Measurements from ENCODE around the gene IFNLR1. TPM values are rescaled to one million over a fixed set of nuclear protein-coding genes. Genes with fewer than 3 reads are reported as not detected.

The IFNLR1 gene
- total and polyA plus RNA-seq, 5 donors from 2014 or later, result 0.36 to 2.8 (median 0.67) TPM

DNA sequence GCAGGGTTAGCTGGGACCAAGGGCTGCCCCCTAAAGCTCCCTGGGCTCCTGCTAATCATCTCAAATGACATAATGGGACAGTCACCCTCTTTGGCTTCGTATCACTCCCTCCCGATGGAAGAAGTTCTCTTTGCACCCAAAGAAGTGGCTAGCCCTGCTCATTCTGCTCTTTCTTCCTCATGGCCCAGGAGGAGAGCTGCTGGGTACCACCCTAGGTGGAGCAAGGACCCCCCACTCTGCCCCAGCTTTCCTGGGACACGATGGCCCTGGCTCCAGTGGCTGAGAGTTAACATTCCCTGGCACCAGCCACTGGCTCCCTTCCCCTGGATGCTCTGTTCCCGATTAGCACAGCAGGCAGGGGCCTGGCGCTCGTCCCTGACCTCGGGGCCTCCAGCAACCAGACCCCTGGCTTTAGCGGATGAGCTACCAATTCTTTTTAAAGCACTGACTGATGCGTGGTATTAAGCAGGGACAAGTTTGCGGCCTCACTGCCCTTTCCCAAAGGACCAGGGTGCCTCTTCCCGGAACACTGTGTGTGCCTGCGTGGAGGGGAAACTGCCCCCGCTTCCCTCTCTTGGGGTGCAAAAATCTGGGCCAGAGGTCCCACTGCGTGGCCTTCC lies 76.3 kb downstream of the IFNLR1 start:
- Histone ChIP-seq H3K4me3 (ENCODE audit: low read depth, low read length) (no peak overlapping the region), H3K36me3 (ENCODE audit: control insufficient read depth, insufficient read depth, low read length) (no peaks in the 10 kb centered on the region), H3K9me3 (ENCODE audit: control insufficient read depth in 2 of 2, low read length in 2 of 2) (no peaks in the 10 kb centered on the region), H3K27ac (ENCODE audit: insufficient read depth, low read length, poor library complexity, severe bottlenecking) (no peak overlapping the region), H3K27me3 (ENCODE audit: control insufficient read depth, insufficient read depth, low read length) (no peaks in the 10 kb centered on the region), H3K4me1 (ENCODE audit: control insufficient read depth, insufficient read depth, low read length, poor library complexity, severe bottlenecking) (no peaks in the 10 kb centered on the region)
- Mint-ChIP-seq H3K27ac (no peak overlapping the region), H3K27me3 (peaks cover 18% of the 10 kb centered on the region), H3K4me1 (peaks cover 0 to 9% (median 0%) of the 10 kb centered on the region in 4 donors), H3K36me3 (no peaks in the 10 kb centered on the region), H3K9me3 (no peaks in the 10 kb centered on the region), H3K4me3 (no peak overlapping the region)
- no peak for ATAC-seq (ENCODE audit: low read depth in 2 of 2)
- DNase-seq, result no peak

- Histone ChIP-seq H3K4me3 (ENCODE audit: low read depth, low read length) (no peak overlapping the region), H3K27me3 (ENCODE audit: control insufficient read depth, insufficient read depth, low read length) (no peaks in the 10 kb centered on the region), H3K27ac (ENCODE audit: insufficient read depth, low read length, poor library complexity, severe bottlenecking) (no peak overlapping the region), H3K4me1 (ENCODE audit: control insufficient read depth, insufficient read depth, low read length, poor library complexity, severe bottlenecking) (no peaks in the 10 kb centered on the region), H3K9me3 (ENCODE audit: control insufficient read depth in 2 of 2, low read length in 2 of 2) (no peaks in the 10 kb centered on the region), H3K36me3 (ENCODE audit: control insufficient read depth, insufficient read depth, low read length) (no peaks in the 10 kb centered on the region)
- Mint-ChIP-seq H3K4me1 (peaks cover 0 to 9% (median 0%) of the 10 kb centered on the region in 4 donors), H3K27ac (peak overlapping the region in 1 of 3 donors; percentile 8), H3K9me3 (no peaks in the 10 kb centered on the region), H3K36me3 (no peaks in the 10 kb centered on the region), H3K4me3 (no peak overlapping the region), H3K27me3 (peaks cover 14% of the 10 kb centered on the region)
- no peak for ATAC-seq (ENCODE audit: low read depth in 2 of 2)
- no peak for DNase-seq
These were observed 77.2 kb downstream of the IFNLR1 start for GRCh38 chr1:24109686-24110475.

DNA sequence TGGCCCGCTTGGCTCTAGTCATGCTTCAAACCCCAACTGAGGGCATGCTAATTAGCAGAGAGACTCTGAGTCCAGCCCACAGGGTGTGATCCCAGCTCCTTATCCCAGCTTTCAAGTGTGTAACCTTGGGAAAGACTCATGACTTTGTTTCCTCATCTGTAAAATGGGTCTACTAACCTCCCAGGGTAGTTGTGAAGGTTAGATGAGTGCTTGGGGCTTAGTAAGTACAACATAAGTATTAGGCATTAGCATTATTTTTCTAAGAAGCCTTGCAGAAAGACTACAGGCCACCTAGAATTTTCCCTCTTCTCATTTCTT lies 78.0 kb downstream of the IFNLR1 start:
- no peak overlapping the region for H3K27ac ChIP-seq (ENCODE audit: insufficient read depth, low read length, poor library complexity, severe bottlenecking)
- peaks cover 9% of the 10 kb centered on the region for H3K27me3 Mint-ChIP-seq
- H3K36me3 Mint-ChIP-seq, result no peaks in the 10 kb centered on the region
- peaks cover 0 to 9% (median 0%) of the 10 kb centered on the region in 4 donors for H3K4me1 Mint-ChIP-seq
- peak overlapping the region in 1 of 3 donors; percentile 8 for H3K27ac Mint-ChIP-seq
- H3K4me1 ChIP-seq (ENCODE audit: control insufficient read depth, insufficient read depth, low read length, poor library complexity, severe bottlenecking), result no peaks in the 10 kb centered on the region
- no peak overlapping the region for H3K4me3 ChIP-seq (ENCODE audit: low read depth, low read length)
- no peaks in the 10 kb centered on the region for H3K9me3 Mint-ChIP-seq
- H3K9me3 ChIP-seq (ENCODE audit: control insufficient read depth in 2 of 2, low read length in 2 of 2), result no peaks in the 10 kb centered on the region
- no peaks in the 10 kb centered on the region for H3K27me3 ChIP-seq (ENCODE audit: control insufficient read depth, insufficient read depth, low read length)
- DNase-seq, result no peak
- no peak for ATAC-seq (ENCODE audit: low read depth in 2 of 2)
- H3K36me3 ChIP-seq (ENCODE audit: control insufficient read depth, insufficient read depth, low read length), result no peaks in the 10 kb centered on the region
- H3K4me3 Mint-ChIP-seq, result no peak overlapping the region

DNA sequence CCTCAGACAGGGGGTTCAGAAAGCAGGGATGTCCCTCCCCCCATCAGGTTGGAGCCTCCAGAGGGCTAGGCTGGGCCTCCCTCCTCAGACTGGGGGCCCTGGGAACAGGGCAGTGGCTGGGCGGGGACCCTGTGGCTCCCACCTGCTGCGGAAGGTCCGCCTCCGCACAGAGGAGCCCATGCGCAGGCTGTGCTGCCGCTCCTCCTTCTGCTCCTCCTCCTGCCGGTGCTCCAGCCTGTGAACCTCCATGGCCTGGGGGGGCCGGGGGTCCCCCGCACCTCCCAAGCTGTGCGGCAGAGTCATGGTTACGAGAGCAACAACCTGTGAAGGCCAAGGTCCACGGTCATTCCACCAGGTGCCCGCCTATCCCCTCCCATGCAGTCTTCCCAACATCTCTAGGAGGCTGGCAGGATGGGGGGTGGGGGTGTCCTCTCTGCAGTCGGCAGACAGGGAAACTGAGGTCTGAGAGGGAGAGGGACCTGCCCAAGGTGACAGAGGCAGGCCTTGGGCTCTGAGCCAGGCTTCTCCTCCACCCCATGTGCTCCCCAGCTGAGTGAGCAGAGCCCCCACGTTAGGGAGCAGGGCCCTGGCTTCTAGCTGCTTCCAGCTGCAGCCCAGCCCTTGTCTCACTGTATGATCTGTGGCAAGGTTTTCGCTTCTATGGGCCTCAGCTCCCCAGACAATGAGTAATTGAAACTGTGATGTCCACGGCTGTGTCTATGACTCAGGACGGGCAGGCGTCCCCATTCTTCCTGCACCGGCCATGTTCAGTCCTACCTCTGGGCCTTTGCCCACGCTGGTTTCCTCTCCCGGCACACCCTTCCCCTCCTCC lies 78.5 kb downstream of the IFNLR1 start:
- H3K27ac Mint-ChIP-seq, result peak overlapping the region in 1 of 3 donors; percentile 8
- ATAC-seq (ENCODE audit: low read depth in 2 of 2), result no peak

DNA sequence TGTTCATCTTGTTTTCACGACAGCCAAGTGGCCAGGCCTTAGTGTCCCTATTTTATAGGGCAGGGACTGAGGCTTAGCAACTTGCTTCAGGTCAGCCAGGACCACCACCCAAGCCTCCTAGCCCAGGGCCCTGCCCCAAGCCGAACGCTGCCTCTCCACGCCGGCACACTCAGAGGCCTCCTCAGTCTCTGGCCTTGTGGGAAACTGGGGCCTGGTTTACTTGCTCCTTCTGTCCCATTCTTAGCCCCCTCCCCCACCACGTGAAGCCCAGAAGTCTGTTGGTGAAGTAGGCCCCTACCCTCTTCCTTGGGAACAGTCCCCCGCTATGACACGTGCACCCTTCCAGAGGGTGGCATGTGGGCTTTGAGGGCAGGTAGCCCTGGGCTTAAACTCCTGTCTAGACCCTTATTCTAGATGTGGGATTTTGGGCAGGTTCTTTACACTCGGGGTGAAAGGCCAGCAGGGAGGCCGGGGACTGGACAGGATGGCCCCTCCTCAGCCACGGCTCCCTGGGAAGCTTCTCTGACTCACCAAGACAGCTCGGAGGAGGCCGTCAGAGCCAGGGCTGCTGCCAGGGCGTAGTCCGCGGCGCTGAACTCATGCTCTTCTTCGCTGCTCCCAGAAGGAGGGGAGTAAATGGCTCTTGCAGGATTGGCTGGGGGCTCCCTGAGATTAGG lies 79.5 kb downstream of the IFNLR1 start:
- Mint-ChIP-seq H3K4me3 (no peak overlapping the region), H3K27ac (no peak overlapping the region), H3K36me3 (no peaks in the 10 kb centered on the region), H3K4me1 (peaks cover 0 to 3% (median 0%) of the 10 kb centered on the region in 4 donors), H3K9me3 (no peaks in the 10 kb centered on the region), H3K27me3 (no peaks in the 10 kb centered on the region)
- no peak overlapping the region for H3K27ac ChIP-seq (ENCODE audit: insufficient read depth, low read length, poor library complexity, severe bottlenecking)
- DNase-seq (no peak), ATAC-seq (ENCODE audit: low read depth in 2 of 2) (no peak)
- no peaks in the 10 kb centered on the region for H3K9me3 ChIP-seq (ENCODE audit: control insufficient read depth in 2 of 2, low read length in 2 of 2)
- no peaks in the 10 kb centered on the region for H3K4me1 ChIP-seq (ENCODE audit: control insufficient read depth, insufficient read depth, low read length, poor library complexity, severe bottlenecking)
- no peaks in the 10 kb centered on the region for H3K27me3 ChIP-seq (ENCODE audit: control insufficient read depth, insufficient read depth, low read length)
- H3K36me3 ChIP-seq (ENCODE audit: control insufficient read depth, insufficient read depth, low read length), result no peaks in the 10 kb centered on the region
- no peak overlapping the region for H3K4me3 ChIP-seq (ENCODE audit: low read depth, low read length)

More for the DNA sequence above, 78.5 kb downstream of the IFNLR1 start:
- peaks cover 0 to 8% (median 0%) of the 10 kb centered on the region in 4 donors for H3K4me1 Mint-ChIP-seq
- no peak overlapping the region for H3K4me3 Mint-ChIP-seq
- no peak overlapping the region for H3K4me3 ChIP-seq (ENCODE audit: low read depth, low read length)
- H3K36me3 ChIP-seq (ENCODE audit: control insufficient read depth, insufficient read depth, low read length), result no peaks in the 10 kb centered on the region
- H3K4me1 ChIP-seq (ENCODE audit: control insufficient read depth, insufficient read depth, low read length, poor library complexity, severe bottlenecking), result no peaks in the 10 kb centered on the region
- H3K27me3 Mint-ChIP-seq, result peaks cover 4% of the 10 kb centered on the region
- no peak for DNase-seq
- H3K27ac ChIP-seq (ENCODE audit: insufficient read depth, low read length, poor library complexity, severe bottlenecking), result no peak overlapping the region
- no peaks in the 10 kb centered on the region for H3K27me3 ChIP-seq (ENCODE audit: control insufficient read depth, insufficient read depth, low read length)
- H3K9me3 Mint-ChIP-seq, result no peaks in the 10 kb centered on the region
- H3K36me3 Mint-ChIP-seq, result no peaks in the 10 kb centered on the region
- no peaks in the 10 kb centered on the region for H3K9me3 ChIP-seq (ENCODE audit: control insufficient read depth in 2 of 2, low read length in 2 of 2)

DNA sequence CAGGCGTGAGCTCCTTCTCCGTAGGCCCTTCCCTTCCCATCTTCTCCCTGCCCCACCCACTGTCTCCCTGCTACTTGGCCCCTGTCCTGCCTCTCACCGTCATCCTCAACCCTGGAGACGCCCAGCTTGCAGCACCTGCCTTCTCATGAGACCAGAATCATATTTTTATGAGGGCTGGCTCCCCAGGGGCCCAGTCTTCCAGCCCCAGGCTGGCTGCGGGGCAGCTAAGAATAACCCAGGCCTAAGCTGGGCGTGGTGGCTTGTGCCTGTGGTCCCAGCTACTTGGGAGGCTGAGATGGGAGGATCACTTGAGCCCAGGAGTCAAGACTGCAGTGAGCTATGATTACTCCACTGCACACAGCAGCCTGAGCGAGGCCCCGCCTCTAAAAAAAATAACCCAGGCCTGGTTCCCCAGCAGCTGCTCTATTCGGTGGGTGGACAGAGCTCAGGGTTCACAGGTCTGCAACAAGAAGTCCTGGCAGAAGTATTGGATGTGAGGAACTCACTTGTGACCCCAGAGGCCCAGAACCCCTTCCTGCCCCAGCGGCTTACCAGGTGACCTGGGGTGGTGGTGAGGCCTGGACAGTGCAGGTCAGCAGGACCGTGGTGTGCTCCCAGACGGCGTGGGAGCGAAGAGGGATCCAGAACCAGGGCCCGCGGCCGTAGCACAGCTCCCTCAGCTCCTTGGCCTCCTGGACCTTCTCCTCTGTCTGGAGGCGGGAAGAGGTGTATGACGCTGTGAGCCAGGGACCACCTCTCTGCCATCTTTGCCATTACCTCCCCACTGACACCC lies 81.5 kb downstream of the IFNLR1 start:
- Mint-ChIP-seq H3K9me3 (no peaks in the 10 kb centered on the region), H3K36me3 (no peaks in the 10 kb centered on the region), H3K4me1 (peaks cover 0 to 2% (median 0%) of the 10 kb centered on the region in 4 donors), H3K4me3 (no peak overlapping the region), H3K27me3 (no peaks in the 10 kb centered on the region), H3K27ac (no peak overlapping the region)
- Histone ChIP-seq H3K27me3 (ENCODE audit: control insufficient read depth, insufficient read depth, low read length) (no peaks in the 10 kb centered on the region), H3K27ac (ENCODE audit: insufficient read depth, low read length, poor library complexity, severe bottlenecking) (no peak overlapping the region), H3K4me1 (ENCODE audit: control insufficient read depth, insufficient read depth, low read length, poor library complexity, severe bottlenecking) (no peaks in the 10 kb centered on the region), H3K36me3 (ENCODE audit: control insufficient read depth, insufficient read depth, low read length) (no peaks in the 10 kb centered on the region), H3K9me3 (ENCODE audit: control insufficient read depth in 2 of 2, low read length in 2 of 2) (no peaks in the 10 kb centered on the region), H3K4me3 (ENCODE audit: low read depth, low read length) (no peak overlapping the region)
- no peak for ATAC-seq (ENCODE audit: low read depth in 2 of 2)
- DNase-seq, result no peak

- Mint-ChIP-seq H3K27me3 (no peaks in the 10 kb centered on the region), H3K9me3 (no peaks in the 10 kb centered on the region), H3K36me3 (no peaks in the 10 kb centered on the region), H3K4me1 (peaks cover 0 to 2% (median 0%) of the 10 kb centered on the region in 4 donors), H3K4me3 (no peak overlapping the region), H3K27ac (no peak overlapping the region)
- H3K4me3 ChIP-seq (ENCODE audit: low read depth, low read length), result no peak overlapping the region
- no peaks in the 10 kb centered on the region for H3K36me3 ChIP-seq (ENCODE audit: control insufficient read depth, insufficient read depth, low read length)
- DNase-seq (no peak), ATAC-seq (ENCODE audit: low read depth in 2 of 2) (no peak)
- no peak overlapping the region for H3K27ac ChIP-seq (ENCODE audit: insufficient read depth, low read length, poor library complexity, severe bottlenecking)
- no peaks in the 10 kb centered on the region for H3K27me3 ChIP-seq (ENCODE audit: control insufficient read depth, insufficient read depth, low read length)
- H3K9me3 ChIP-seq (ENCODE audit: control insufficient read depth in 2 of 2, low read length in 2 of 2), result no peaks in the 10 kb centered on the region
- no peaks in the 10 kb centered on the region for H3K4me1 ChIP-seq (ENCODE audit: control insufficient read depth, insufficient read depth, low read length, poor library complexity, severe bottlenecking)
These were observed 82.2 kb downstream of the IFNLR1 start for GRCh38 chr1:24104854-24105253.

All from CD4-positive, CD25-positive, alpha-beta regulatory T cell (primary cell).